Erythroblast (primary cell): Measurements from ENCODE around the gene PDE9A.

ENCODE experiments used
- GATA1 ChIP-seq: IDR thresholded peaks from 2 replicates; pipeline ENCODE4 v1.6.1; 2011; ENCODE audit warnings: low read depth, mild to moderate bottlenecking, control low read depth, low read length, moderate library complexity
- POLR2A ChIP-seq: IDR thresholded peaks from 2 replicates; pipeline ENCODE4 v1.6.1; 2011; ENCODE audit warnings: mild to moderate bottlenecking, low read length

DNA sequence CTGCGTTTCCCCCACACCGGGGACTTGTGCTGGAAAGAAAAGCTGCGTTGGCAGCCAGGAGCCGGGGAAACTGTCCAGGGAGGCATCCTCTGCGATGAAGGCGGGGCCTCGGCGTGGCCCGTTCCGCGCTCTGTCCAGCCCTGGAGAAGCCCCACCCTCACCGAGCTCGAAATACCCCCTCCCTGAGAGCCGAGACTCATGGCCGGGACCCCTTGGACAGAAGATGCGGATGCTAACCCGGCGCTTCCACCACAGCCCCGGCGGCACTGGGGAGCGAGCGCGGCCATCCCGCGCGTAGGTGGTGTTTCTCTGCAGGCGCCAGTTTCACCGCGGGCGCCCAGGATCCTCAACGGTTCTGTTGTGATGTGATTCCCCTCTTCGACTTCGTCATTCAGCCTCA is 31.6 kb downstream of the PDE9A start:
- TF ChIP-seq POLR2A (no peak), GATA1 (no peak)
